OCI-LY7 (cell line): Measurements from ENCODE around the gene LHFPL6. TPM values are rescaled to one million over a fixed set of nuclear protein-coding genes. Genes with fewer than 3 reads are reported as not detected.

Source experiments
- BruUV-seq: library from RNA; stranded (reverse); fragments of 400-500 nt; replicated peaks from 2 replicates; lab custom pipeline; 2021; lab: Mats Ljungman, UMichigan
- CTCF ChIA-PET: fragments of 300-600 bp; sonication (Branson Sonifier 250); formaldehyde crosslinking; loops from one replicate; lab custom pipeline; 2022; ENCODE audit warnings: antibody characterized with exemption; ENCODE audit not compliant: unreplicated experiment; lab: Charles Lee
- POLR2A ChIA-PET: fragments of 300-600 bp; sonication (Branson Sonifier 250); formaldehyde crosslinking; loops from one replicate; lab custom pipeline; 2022; ENCODE audit warnings: antibody characterized with exemption; lab: Charles Lee
- DNase-seq: peaks from one replicate; pipeline ENCODE4 v3.0.0-alpha.2; 2015; ENCODE audit warnings: low spot score
- H2AFZ ChIP-seq: fragments of 200-600 bp; sonication (generic), shearing (Covaris generic); 2 replicates; pipeline ENCODE4 v1.6.1; 2014; ENCODE audit warnings: mild to moderate bottlenecking, antibody characterized with exemption, low read length, moderate library complexity
- H3K27ac ChIP-seq: fragments of 200-600 bp; sonication (generic); 2 replicates; pipeline ENCODE4 v1.5.1; 2014; ENCODE audit warnings: mixed run types, low read depth, mild to moderate bottlenecking, moderate library complexity, low read length, inconsistent platforms; ENCODE audit not compliant: poor library complexity, severe bottlenecking
- H3K36me3 ChIP-seq: fragments of 200-600 bp; sonication (generic); 2 replicates; pipeline ENCODE4 v1.6.1; 2014; ENCODE audit warnings: mild to moderate bottlenecking, antibody characterized with exemption, low read length, moderate library complexity, mixed read lengths; ENCODE audit not compliant: insufficient read depth
- H3K4me1 ChIP-seq: fragments of 200-600 bp; sonication (generic); 2 replicates; pipeline ENCODE4 v1.5.1; 2014; ENCODE audit warnings: mild to moderate bottlenecking, low read length; ENCODE audit not compliant: insufficient read depth, poor library complexity, severe bottlenecking
- H3K4me2 ChIP-seq: fragments of 200-600 bp; sonication (generic); 2 replicates; pipeline ENCODE4 v1.6.1; 2014; ENCODE audit warnings: mild to moderate bottlenecking, low read length
- H3K4me3 ChIP-seq: fragments of 200-600 bp; sonication (generic); 2 replicates; pipeline ENCODE4 v1.5.1; 2014; ENCODE audit warnings: mild to moderate bottlenecking, low read depth, low read length; ENCODE audit not compliant: poor library complexity, severe bottlenecking
- H3K79me2 ChIP-seq: fragments of 200-600 bp; sonication (generic); 2 replicates; pipeline ENCODE4 v1.6.1; 2016; ENCODE audit warnings: low read depth, mild to moderate bottlenecking, low read length, moderate library complexity, mixed read lengths; ENCODE audit not compliant: insufficient read depth
- H3K9me2 ChIP-seq: fragments of 200-600 bp; sonication (generic); 2 replicates; pipeline ENCODE4 v1.6.1; 2016; ENCODE audit warnings: mild to moderate bottlenecking, low read length, mixed read lengths; ENCODE audit not compliant: insufficient read depth
- H3K9me3 ChIP-seq: fragments of 200-600 bp; sonication (generic); 2 replicates; pipeline ENCODE4 v1.6.1; 2014; ENCODE audit warnings: mild to moderate bottlenecking, mixed run types, low read length, mixed read lengths
- H4K20me1 ChIP-seq: fragments of 200-600 bp; sonication (generic); 2 replicates; pipeline ENCODE4 v1.6.1; 2014; ENCODE audit warnings: mild to moderate bottlenecking, antibody characterized with exemption, low read length, moderate library complexity, mixed read lengths; ENCODE audit not compliant: insufficient read depth
- CTCF ChIP-seq: fragments of 200-600 bp; sonication (generic); conservative IDR thresholded peaks from 2 replicates; pipeline ENCODE4 v1.5.1; 2014; ENCODE audit warnings: mild to moderate bottlenecking, antibody characterized with exemption, low read length, moderate library complexity, mixed read lengths
- EZH2phosphoT487 ChIP-seq: fragments of 200-600 bp; sonication (generic); IDR thresholded peaks from 2 replicates; pipeline ENCODE4 v1.6.1; 2018; ENCODE audit warnings: low read depth, borderline replicate concordance, mild to moderate bottlenecking, mixed run types, antibody characterized with exemption, low read length, moderate library complexity, mixed read lengths
- intact Hi-C: fragments of 100-400 bp; cut with micrococcal nuclease; formaldehyde crosslinking; loops from one replicate; pipeline ENCODE4 v1.10.0; 2022; ENCODE audit not compliant: unreplicated experiment
- total RNA-seq, 2 experiments: library from RNA; depleted of rRNA in 1 of 2; stranded (reverse); fragments of >200 nt in 1 of 2; shearing (Covaris generic) in 1 of 2; gene quantifications; 2 replicates each; pipeline ENCODE4 v1.2.3, GENCODE V29; 2014 to 2022

LHFPL6 gene
- total RNA-seq, 2 experiments from 2014 or later = 15.1 to 27.7 TPM

GRCh38 chr13:39310961-39311360, 292.0 kb downstream of the LHFPL6 start:
- DNase-seq = no peak
- no TSS peak for BruUV-seq
- H3K36me3 ChIP-seq = no peaks in the 10 kb centered on the region
- no peak overlapping the region for H2AFZ ChIP-seq
- no peaks in the 10 kb centered on the region for H4K20me1 ChIP-seq
- H3K4me3 ChIP-seq = no peak overlapping the region
- H3K4me1 ChIP-seq = no peaks in the 10 kb centered on the region
- H3K9me3 ChIP-seq = no peaks in the 10 kb centered on the region
- intact Hi-C loops = no loop called here
- H3K9me2 ChIP-seq = no peaks in the 10 kb centered on the region
- no peak overlapping the region for H3K4me2 ChIP-seq
- no peak for TF ChIP-seq CTCF
- TF ChIP-seq EZH2phosphoT487 = no peak
- no peak overlapping the region for H3K27ac ChIP-seq
- CTCF ChIA-PET = no interaction called here
- POLR2A ChIA-PET = interaction anchor here (0.6 to 1.2 kb wide), 3 partner anchors 219 to 1532 kb away, joined by 3 read pairs; no protein-coding TSS in a partner anchor
- no peaks in the 10 kb centered on the region for H3K79me2 ChIP-seq

- H3K9me3 ChIP-seq = no peaks in the 10 kb centered on the region
- H3K36me3 ChIP-seq = no peaks in the 10 kb centered on the region
- H3K9me2 ChIP-seq = no peaks in the 10 kb centered on the region
- DNase-seq = no peak
- intact Hi-C loops = no loop called here
- ChIA-PET CTCF (no interaction called here), POLR2A (no interaction called here)
- no TSS peak for BruUV-seq
- no peaks in the 10 kb centered on the region for H4K20me1 ChIP-seq
- TF ChIP-seq CTCF (no peak), EZH2phosphoT487 (no peak)
- no peaks in the 10 kb centered on the region for H3K4me1 ChIP-seq
- H3K4me2 ChIP-seq = no peak overlapping the region
- H3K27ac ChIP-seq = no peak overlapping the region
- H2AFZ ChIP-seq = no peak overlapping the region
- no peak overlapping the region for H3K4me3 ChIP-seq
- H3K79me2 ChIP-seq = no peaks in the 10 kb centered on the region
Measured at GRCh38 chr13:39306639-39307589, 296.1 kb downstream of the LHFPL6 start.

- Histone ChIP-seq H4K20me1 (no peaks in the 10 kb centered on the region), H3K79me2 (no peaks in the 10 kb centered on the region), H3K27ac (no peak overlapping the region), H3K9me3 (0 out of 2 replicates have a peak, but pooled peaks cover 5% of the 10 kb centered on the region), H2AFZ (no peak overlapping the region), H3K4me2 (no peak overlapping the region), H3K4me3 (no peak overlapping the region), H3K36me3 (no peaks in the 10 kb centered on the region), H3K4me1 (no peaks in the 10 kb centered on the region), H3K9me2 (no peaks in the 10 kb centered on the region)
- no peak for DNase-seq
- ChIA-PET POLR2A (interaction anchor here (0.5 to 0.9 kb wide), 4 partner anchors 20 to 1706 kb away, joined by 3 to 4 read pairs (median 3); no protein-coding TSS in a partner anchor), CTCF (no interaction called here)
- intact Hi-C loops = no loop called here
- BruUV-seq = no TSS peak
- TF ChIP-seq EZH2phosphoT487 (no peak), CTCF (no peak)
Measured at GRCh38 chr13:39302820-39303219, 300.2 kb downstream of the LHFPL6 start.
